ENCODE data around the gene NKTR. TPM values are rescaled to one million over a fixed set of nuclear protein-coding genes. Genes with fewer than 3 reads are reported as not detected.

The NKTR gene
- total RNA-seq, 1 donor: 324 TPM

GRCh38 chr3:42696356-42697288 is 96.1 kb downstream of the NKTR start:
- no peaks in the 10 kb centered on the region for H3K27me3 ChIP-seq (ENCODE audit: insufficient read depth, low read length)

DNA sequence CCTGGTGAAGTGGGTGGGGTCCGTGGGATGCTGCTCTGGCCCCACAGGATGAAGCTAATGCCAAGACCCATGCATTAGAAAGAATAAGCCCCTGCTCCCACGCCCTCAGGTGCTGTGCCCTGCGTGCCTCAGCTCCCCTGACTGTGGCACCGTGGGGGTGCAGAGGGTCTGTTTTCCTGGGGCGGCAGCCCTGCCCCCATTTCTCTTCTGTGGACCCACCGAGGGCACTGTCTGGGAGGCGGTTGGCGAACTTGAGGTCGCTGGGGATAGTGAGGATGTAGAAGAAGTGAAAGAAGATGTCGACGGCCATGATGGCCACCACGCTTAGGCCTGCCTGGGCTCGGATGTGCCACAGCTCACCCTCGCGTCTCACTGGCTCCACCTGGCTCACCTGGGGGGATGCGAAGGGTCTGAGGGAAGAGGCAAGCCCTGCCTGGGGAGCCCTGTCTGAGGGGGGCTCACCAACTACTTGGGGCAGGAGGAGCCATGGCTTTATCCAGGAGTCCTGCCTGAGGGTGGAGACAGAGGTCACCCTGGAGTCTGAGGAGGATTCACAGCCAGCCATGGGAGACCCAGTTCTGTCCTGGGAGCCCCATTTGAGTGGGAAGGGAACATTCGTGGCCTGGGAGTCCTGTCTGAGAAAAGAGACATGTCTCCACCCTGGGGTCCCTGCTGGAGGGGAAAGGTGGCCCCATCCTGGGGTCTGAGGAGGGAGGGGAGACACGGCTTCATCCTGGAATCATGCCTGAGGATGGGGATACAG is 97.0 kb downstream of the NKTR start:
- Histone ChIP-seq H3K27me3 (ENCODE audit: insufficient read depth, low read length) (no peaks in the 10 kb centered on the region), H3K9me3 (ENCODE audit: low read depth, low read length) (no peaks in the 10 kb centered on the region), H3K4me3 (ENCODE audit: low read length) (no peak overlapping the region), H3K4me1 (ENCODE audit: insufficient read depth, low read length) (no peaks in the 10 kb centered on the region)

More at GRCh38 chr3:42696356-42697288, 96.1 kb downstream of the NKTR start:
- Histone ChIP-seq H3K9me3 (ENCODE audit: low read depth, low read length) (no peaks in the 10 kb centered on the region), H3K4me1 (ENCODE audit: insufficient read depth, low read length) (no peaks in the 10 kb centered on the region), H3K4me3 (ENCODE audit: low read length) (no peak overlapping the region)

Other genes with a start within 250 kb of the NKTR start
- gene LYZL4, start 190.1 kb upstream of the NKTR start, total RNA-seq: not detected
- 22.7 TPM for gene VIPR1, start 98.0 kb upstream of the NKTR start, total RNA-seq
- gene SEC22C, start 18.7 kb upstream of the NKTR start, total RNA-seq: 75.0 TPM
- gene SS18L2, start 9.8 kb upstream of the NKTR start, total RNA-seq: 24.0 TPM
- gene ZBTB47, start 53.0 kb downstream of the NKTR start, total RNA-seq: 2.4 TPM
- not detected for gene KLHL40, start 84.9 kb downstream of the NKTR start, total RNA-seq
- gene HHATL, start 102.1 kb downstream of the NKTR start, total RNA-seq: not detected
- gene CCDC13, start 172.6 kb downstream of the NKTR start, total RNA-seq: 0.94 TPM
- gene HIGD1A, start 203.8 kb downstream of the NKTR start, total RNA-seq: 42.1 TPM
- gene ACKR2, start 208.8 kb downstream of the NKTR start, total RNA-seq: 0.10 TPM

Data from mononuclear cell (primary cell).